Mesenchymal stem cell (in vitro differentiated cells and primary cell): Measurements from ENCODE around the gene DDAH1.
A peak's percentile ranks its signal among the peaks of the same experiment; 100 is the strongest.

Source experiments
- DNase-seq: peaks from one replicate; pipeline ENCODE4 v3.0.0-alpha.2; 2013
- H2AFZ ChIP-seq: one replicate; pipeline ENCODE4 v1.6.1; 2013; ENCODE audit warnings: low read depth, mild to moderate bottlenecking, control low read depth, inconsistent platforms, low read length, moderate library complexity
- H2AK5ac ChIP-seq: 2 replicates; pipeline ENCODE4 v1.6.1; 2013; ENCODE audit warnings: low read length, moderate library complexity, mild to moderate bottlenecking, inconsistent platforms; ENCODE audit not compliant: severe bottlenecking
- H2BK120ac ChIP-seq: one replicate; pipeline ENCODE4 v1.6.1; 2013; ENCODE audit warnings: low read depth, mild to moderate bottlenecking, inconsistent platforms, low read length, moderate library complexity
- H2BK12ac ChIP-seq, 2 experiments: one replicate each; pipeline ENCODE4 v1.6.1; 2013; ENCODE audit warnings: inconsistent platforms in 2 of 2, low read length in 2 of 2, mild to moderate bottlenecking in 2 of 2, moderate library complexity in 2 of 2, control low read depth in 1 of 2
- H2BK15ac ChIP-seq: one replicate; pipeline ENCODE4 v1.6.1; 2013; ENCODE audit warnings: mild to moderate bottlenecking, low read depth, inconsistent platforms; ENCODE audit not compliant: poor library complexity, severe bottlenecking
- H2BK5ac ChIP-seq: 2 replicates; pipeline ENCODE4 v1.6.1; 2013; ENCODE audit warnings: low read depth, mild to moderate bottlenecking, low read length, control low read depth, inconsistent platforms; ENCODE audit not compliant: poor library complexity, severe bottlenecking
- H3K14ac ChIP-seq, 2 experiments: one replicate each; pipeline ENCODE4 v1.6.1; 2013; ENCODE audit warnings: inconsistent platforms in 2 of 2, low read length in 2 of 2, control low read depth in 1 of 2, mild to moderate bottlenecking in 1 of 2, moderate library complexity in 1 of 2
- H3K18ac ChIP-seq, 2 experiments: one replicate each; pipeline ENCODE4 v1.6.1; 2013; ENCODE audit warnings: inconsistent platforms in 2 of 2, low read length in 2 of 2, control low read depth in 1 of 2, low read depth in 1 of 2, mild to moderate bottlenecking in 1 of 2
- H3K23ac ChIP-seq, 2 experiments: one replicate each; pipeline ENCODE4 v1.6.1; 2013; ENCODE audit warnings: inconsistent platforms in 2 of 2, low read length in 2 of 2, mild to moderate bottlenecking in 2 of 2, moderate library complexity in 2 of 2, control low read depth in 1 of 2
- H3K27ac ChIP-seq: 2 replicates; pipeline ENCODE4 v1.5.1; 2013; ENCODE audit warnings: mild to moderate bottlenecking, moderate library complexity, low read length, control low read depth, inconsistent platforms; ENCODE audit not compliant: poor library complexity, severe bottlenecking
- H3K27me3 ChIP-seq, 2 experiments: 2 replicates each; pipeline versions ENCODE4 v1.6.1 to v1.7.0; 2013; ENCODE audit warnings: low read length in 2 of 2, mild to moderate bottlenecking in 2 of 2, moderate library complexity in 2 of 2, control low read depth in 1 of 2, inconsistent platforms in 1 of 2; ENCODE audit not compliant: control insufficient read depth in 1 of 2, insufficient read depth in 1 of 2
- H3K36me3 ChIP-seq, 2 experiments: 2 replicates each; pipeline versions ENCODE4 v1.6.1 to v1.7.0; 2013; ENCODE audit warnings: low read length in 2 of 2, control low read depth in 1 of 2, inconsistent platforms in 1 of 2, low read depth in 1 of 2, mild to moderate bottlenecking in 1 of 2; ENCODE audit not compliant: insufficient read depth in 2 of 2, control insufficient read depth in 1 of 2
- H3K4ac ChIP-seq, 2 experiments: one replicate each; pipeline ENCODE4 v1.6.1; 2013; ENCODE audit warnings: inconsistent platforms in 2 of 2, low read length in 2 of 2, mild to moderate bottlenecking in 2 of 2, moderate library complexity in 2 of 2, control low read depth in 1 of 2, low read depth in 1 of 2
- H3K4me1 ChIP-seq: 2 replicates; pipeline ENCODE4 v1.6.1; 2013; ENCODE audit warnings: low read depth, low read length, control low read depth; ENCODE audit not compliant: control insufficient read depth, insufficient read depth
- H3K4me2 ChIP-seq: 2 replicates; pipeline ENCODE4 v1.6.1; 2013; ENCODE audit warnings: low read length, mild to moderate bottlenecking, inconsistent platforms; ENCODE audit not compliant: poor library complexity, severe bottlenecking
- H3K4me3 ChIP-seq, 2 experiments: 2 replicates each; pipeline versions ENCODE4 v1.5.1 to v1.7.0; 2013; ENCODE audit warnings: low read length in 2 of 2, mild to moderate bottlenecking in 2 of 2, control low read depth in 1 of 2, low read depth in 1 of 2; ENCODE audit not compliant: insufficient read depth in 1 of 2
- H3K79me1 ChIP-seq: replicated peaks from 2 replicates; pipeline ENCODE4 v1.6.1; 2013; ENCODE audit warnings: mild to moderate bottlenecking, control low read depth, low read length, inconsistent platforms; ENCODE audit not compliant: poor library complexity, severe bottlenecking
- H3K9ac ChIP-seq: 2 replicates; pipeline ENCODE4 v1.7.0; 2013; ENCODE audit warnings: mild to moderate bottlenecking, low read length, moderate library complexity
- H3K9me3 ChIP-seq: 2 replicates; pipeline ENCODE4 v1.7.0; 2013; ENCODE audit warnings: mild to moderate bottlenecking, low read length; ENCODE audit not compliant: control insufficient read depth
- H4K8ac ChIP-seq: one replicate; pipeline ENCODE4 v1.6.1; 2013; ENCODE audit warnings: inconsistent platforms, mild to moderate bottlenecking, low read length, moderate library complexity
- H4K91ac ChIP-seq: one replicate; pipeline ENCODE4 v1.6.1; 2013; ENCODE audit warnings: mild to moderate bottlenecking, low read length, inconsistent platforms
- WGBS: methylation state at CpG from one replicate; pipeline ENCODE4 v1.1.7; 2013; ENCODE audit warnings: mixed read lengths; 5-methylcytosine and 5-hydroxymethylcytosine counted together

The DDAH1 gene

DNA sequence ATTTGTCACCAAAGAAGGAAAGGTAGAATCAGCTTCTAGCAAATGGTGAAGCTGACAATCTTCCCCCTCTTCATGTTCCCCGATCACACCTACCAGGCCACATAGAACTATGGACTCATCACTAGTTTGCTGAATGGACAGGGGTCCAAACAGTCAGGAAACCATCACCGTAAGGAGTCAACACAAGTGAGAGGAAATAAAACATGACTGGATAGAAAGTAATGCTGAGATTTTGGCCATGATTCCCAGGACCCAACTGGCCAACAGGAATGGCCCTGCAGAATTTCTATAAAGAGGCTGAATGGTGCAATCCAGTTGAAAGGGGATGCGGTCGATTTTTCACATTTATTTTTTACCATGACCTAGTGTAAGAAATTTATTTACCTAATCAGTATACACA is 10.7 kb downstream of the DDAH1 start:
- Histone ChIP-seq H3K36me3 (peaks cover 3 to 7% of the 10 kb centered on the region in 2 experiments), H3K4me2 (no peak overlapping the region), H2AFZ (no peak overlapping the region), H3K14ac (no peak overlapping the region), H3K18ac (peak overlapping the region in 1 of 2 experiments; percentile 71), H3K9me3 (no peaks in the 10 kb centered on the region), H4K91ac (peak overlapping the region; percentile 58), H3K27ac (no peak overlapping the region), H3K23ac (no peak overlapping the region), H2BK15ac (no peak overlapping the region), H3K79me1 (peaks cover 26% of the 10 kb centered on the region), H4K8ac (peak overlapping the region; percentile 71), H3K4me1 (peaks cover 3% of the 10 kb centered on the region), H3K4me3 (no peak overlapping the region), H2AK5ac (no peak overlapping the region), H2BK12ac (no peak overlapping the region), H2BK5ac (no peak overlapping the region), H3K27me3 (no peaks in the 10 kb centered on the region), H2BK120ac (no peak overlapping the region), H3K4ac (no peak overlapping the region), H3K9ac (no peak overlapping the region)
- no peak for DNase-seq
- WGBS = 97% methylated on average over 2 of the region's 4 CpGs

DNA sequence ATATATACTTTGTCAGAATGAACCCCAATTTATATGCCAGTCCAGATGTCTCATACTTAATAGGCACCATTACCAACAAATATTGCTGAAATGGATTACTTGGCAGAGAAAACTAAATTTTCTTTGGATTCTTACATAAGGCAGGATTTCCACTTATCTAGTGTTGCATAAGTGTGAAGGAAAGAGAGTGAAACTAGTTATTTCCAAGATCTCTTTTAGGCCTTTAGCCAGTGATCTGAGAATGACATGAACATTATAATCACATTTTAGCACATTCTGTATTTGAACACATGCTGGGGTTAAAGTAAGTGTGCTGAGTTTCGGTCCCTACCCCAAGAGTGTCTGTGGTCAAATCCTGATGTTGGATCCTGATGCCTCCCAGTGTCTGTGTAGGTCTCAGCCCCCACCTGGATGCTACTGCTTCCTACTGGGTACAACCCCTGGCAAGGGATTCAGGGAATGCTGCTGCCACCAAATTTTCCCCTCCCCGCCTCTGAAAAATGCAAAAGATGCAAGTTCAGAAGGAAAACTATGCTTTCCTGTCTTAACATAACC is 11.2 kb downstream of the DDAH1 start:
- H3K27ac ChIP-seq = no peak overlapping the region
- no peak overlapping the region for H2AK5ac ChIP-seq
- H3K18ac ChIP-seq = peak overlapping the region in 1 of 2 experiments; percentile 71
- no peak overlapping the region for H3K9ac ChIP-seq
- H2AFZ ChIP-seq = no peak overlapping the region
- H3K14ac ChIP-seq = no peak overlapping the region
- peak overlapping the region in 1 of 2 experiments; percentile 88 for H3K4ac ChIP-seq
- peak overlapping the region; percentile 71 for H4K8ac ChIP-seq
- H2BK5ac ChIP-seq = no peak overlapping the region
- peaks cover 30% of the 10 kb centered on the region for H3K79me1 ChIP-seq
- peak overlapping the region; percentile 29 for H2BK120ac ChIP-seq
- H3K4me1 ChIP-seq = peaks cover 5% of the 10 kb centered on the region
- peak; percentile 38 for DNase-seq
- H2BK12ac ChIP-seq = peak overlapping the region in 1 of 2 experiments; percentile 9
- H3K9me3 ChIP-seq = no peaks in the 10 kb centered on the region
- no peak overlapping the region for H3K4me2 ChIP-seq
- peak overlapping the region; percentile 90 for H2BK15ac ChIP-seq
- peak overlapping the region; percentile 58 for H4K91ac ChIP-seq
- peak overlapping the region in 1 of 2 experiments; percentile 14 for H3K4me3 ChIP-seq
- no peak overlapping the region for H3K23ac ChIP-seq
- whole genome bisulfite sequencing = 100% methylated on average over 2 of the region's 2 CpGs
- H3K36me3 ChIP-seq = peaks cover 3 to 7% of the 10 kb centered on the region in 2 experiments
- no peaks in the 10 kb centered on the region for H3K27me3 ChIP-seq

DNA sequence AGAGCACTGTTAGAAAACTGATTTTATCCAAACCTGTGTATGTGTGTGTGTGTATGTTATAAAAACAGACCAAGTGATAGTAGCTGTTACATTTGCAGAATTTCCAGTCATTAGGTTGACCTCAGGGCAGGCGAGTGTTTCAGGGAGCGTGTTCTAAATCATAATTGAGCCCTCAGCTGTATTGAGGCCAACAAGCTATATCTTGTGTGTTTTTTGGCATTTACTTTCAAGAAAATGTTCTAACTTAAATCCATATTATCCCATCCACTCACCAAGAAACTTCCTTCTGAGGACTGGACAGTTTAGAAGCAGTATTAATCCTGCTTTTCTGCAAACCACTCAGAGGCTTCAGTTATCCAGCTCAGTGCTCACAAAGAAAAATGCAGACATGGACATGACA is 12.0 kb downstream of the DDAH1 start:
- H3K23ac ChIP-seq = no peak overlapping the region
- no peak for DNase-seq

DNA sequence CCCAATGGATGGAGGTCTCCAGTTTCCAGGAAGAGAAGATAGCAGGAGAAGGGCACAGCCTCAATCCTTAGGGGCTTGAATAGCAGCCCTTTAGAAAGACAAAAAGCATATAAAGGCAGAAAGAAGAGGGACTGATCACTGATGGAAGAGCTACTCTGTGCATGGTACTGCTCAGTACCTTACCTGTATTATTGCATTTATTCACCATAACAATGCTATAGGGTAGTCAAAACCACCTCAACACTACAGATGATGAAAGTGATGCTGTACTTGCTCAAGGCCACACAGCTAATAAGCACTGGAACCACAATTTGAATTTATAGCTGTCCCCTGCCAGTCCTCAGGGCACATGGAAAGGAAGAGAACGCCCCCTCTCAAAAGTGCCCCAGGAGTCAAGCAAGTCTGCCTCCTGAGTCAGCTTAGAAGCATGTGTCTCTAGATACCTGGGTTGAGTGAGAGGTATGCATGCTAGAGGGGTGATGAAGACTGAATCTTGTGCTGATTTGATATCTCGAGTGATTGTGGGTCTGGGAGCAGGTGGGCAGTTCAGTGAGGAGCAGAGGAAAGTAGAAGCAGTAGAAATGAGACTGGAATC is 13.6 kb downstream of the DDAH1 start:
- Histone ChIP-seq H2BK120ac (no peak overlapping the region), H3K4ac (no peak overlapping the region), H3K4me3 (no peak overlapping the region), H3K9ac (no peak overlapping the region), H3K18ac (no peak overlapping the region), H3K27ac (no peak overlapping the region), H3K27me3 (no peaks in the 10 kb centered on the region), H2BK5ac (no peak overlapping the region), H3K23ac (no peak overlapping the region), H2AK5ac (no peak overlapping the region), H3K36me3 (peaks cover 3 to 7% of the 10 kb centered on the region in 2 experiments), H3K4me1 (peaks cover 5% of the 10 kb centered on the region), H4K91ac (no peak overlapping the region), H2BK15ac (no peak overlapping the region), H3K79me1 (peaks cover 33% of the 10 kb centered on the region), H4K8ac (no peak overlapping the region), H3K9me3 (no peaks in the 10 kb centered on the region), H2BK12ac (no peak overlapping the region), H3K4me2 (no peak overlapping the region), H2AFZ (no peak overlapping the region), H3K14ac (no peak overlapping the region)
- WGBS = 61% methylated on average over 2 of the region's 2 CpGs
- DNase-seq = no peak

More for the DNA sequence above, 12.0 kb downstream of the DDAH1 start:
- Histone ChIP-seq H3K9me3 (no peaks in the 10 kb centered on the region), H2BK15ac (no peak overlapping the region), H3K9ac (no peak overlapping the region), H2AK5ac (no peak overlapping the region), H3K36me3 (peaks cover 3 to 7% of the 10 kb centered on the region in 2 experiments), H4K8ac (no peak overlapping the region), H3K4me2 (no peak overlapping the region), H3K4me3 (no peak overlapping the region), H3K79me1 (peaks cover 31% of the 10 kb centered on the region), H3K4ac (peak overlapping the region in 1 of 2 experiments; percentile 50), H2BK5ac (no peak overlapping the region), H3K18ac (peak overlapping the region; percentile 5 to 42), H3K27me3 (no peaks in the 10 kb centered on the region), H2AFZ (no peak overlapping the region), H3K4me1 (peaks cover 5% of the 10 kb centered on the region), H3K14ac (no peak overlapping the region), H2BK120ac (no peak overlapping the region), H2BK12ac (no peak overlapping the region), H4K91ac (no peak overlapping the region), H3K27ac (no peak overlapping the region)
- 100% methylated on average over 2 of the region's 2 CpGs for WGBS
